T-helper 9 cell (primary cell): ENCODE data around the gene ZNF445.

Experiments used
- DNase-seq: peaks from one replicate; pipeline ENCODE4 v3.0.0-alpha.2; 2020

Gene ZNF445

DNA sequence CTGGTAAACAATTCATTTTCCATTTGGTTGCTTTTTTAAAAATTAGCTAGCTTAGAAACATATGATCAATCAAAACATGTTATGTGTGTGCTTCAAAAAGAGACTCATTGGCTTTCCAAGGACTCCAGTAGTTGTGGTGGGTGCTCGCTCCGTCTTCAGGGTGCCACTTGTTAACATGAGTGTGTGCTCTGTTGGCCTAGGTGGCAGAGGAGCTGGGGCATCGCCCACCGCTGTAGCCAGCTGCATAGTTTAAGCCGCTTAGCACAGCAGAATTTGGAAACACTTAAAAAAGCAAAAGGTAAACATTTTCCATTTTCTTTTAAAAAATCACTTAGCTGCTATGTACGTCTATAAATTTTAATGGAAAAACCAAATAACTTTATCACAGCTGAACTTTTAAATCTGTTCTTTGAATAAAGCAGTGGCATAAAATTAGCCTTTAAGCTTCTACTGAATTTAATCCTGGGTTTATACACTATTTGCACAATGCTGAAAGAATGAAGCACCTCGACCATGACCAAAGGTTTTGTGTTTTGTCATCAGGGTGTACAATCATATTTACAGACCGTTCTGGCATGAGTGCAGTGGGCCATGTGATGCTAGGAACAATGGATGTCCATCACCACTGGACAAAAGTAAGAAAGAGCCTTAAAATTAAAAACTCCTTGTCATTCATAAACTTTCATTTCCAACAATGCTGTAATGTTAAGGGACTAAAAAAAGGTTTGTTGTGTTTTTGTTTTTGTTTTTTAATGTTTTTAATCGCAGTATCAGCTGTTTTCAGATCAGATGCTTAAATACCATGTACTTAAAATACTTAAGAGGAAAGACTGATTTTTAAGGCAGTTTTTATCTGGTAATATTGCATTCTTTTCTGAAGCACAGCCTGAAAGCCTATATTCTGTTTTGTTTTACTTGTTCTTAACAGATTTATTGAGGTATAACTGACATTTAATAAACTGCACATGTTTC, 81.0 kb downstream of the ZNF445 start:
- no peak for DNase-seq

DNA sequence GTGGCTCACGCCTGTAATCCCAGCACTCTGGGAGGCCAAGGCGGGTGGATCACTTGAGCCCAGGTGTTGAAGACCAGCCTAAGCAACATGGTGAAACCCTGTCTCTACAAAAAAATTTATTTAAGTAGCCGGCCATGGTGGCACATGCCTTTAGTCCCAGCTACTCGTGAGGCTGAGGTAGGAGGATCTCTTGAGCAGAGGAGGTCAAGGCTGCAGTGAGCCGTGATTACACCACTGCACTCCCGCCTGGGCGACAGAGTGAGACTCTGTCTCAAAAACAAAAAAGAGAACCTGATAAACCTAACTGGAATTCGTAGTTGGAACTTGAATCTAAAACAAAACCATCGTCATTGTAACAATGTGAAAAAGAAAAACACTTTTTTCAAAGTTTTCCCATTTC, 81.8 kb downstream of the ZNF445 start:
- no peak for DNase-seq

DNA sequence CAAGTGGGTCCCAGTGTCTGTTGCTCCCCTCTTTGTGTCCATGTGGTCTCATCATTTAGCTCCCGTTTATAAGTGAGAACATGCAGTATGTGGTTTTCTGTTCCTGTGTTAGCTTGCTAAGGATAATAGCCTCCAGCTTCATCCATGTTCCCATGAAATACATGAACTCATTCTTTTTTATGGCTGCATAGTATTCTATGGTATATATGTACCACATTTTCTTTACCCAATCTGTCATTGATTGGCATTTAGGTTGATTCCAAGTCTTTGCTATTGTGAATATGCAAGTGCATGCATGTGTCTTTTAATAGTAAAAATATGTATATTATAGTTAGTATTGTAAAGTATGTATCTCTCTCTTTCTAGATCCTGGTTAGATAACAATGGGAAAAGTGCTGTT, 85.0 kb downstream of the ZNF445 start:
- no peak for DNase-seq

GRCh38 chr3:44387404-44387803, 90.1 kb downstream of the ZNF445 start:
- DNase-seq: no peak
